GM18507 (cell line): ENCODE data around the gene FAM131B.
"Not testable (repeated sequence)": the region's sequence is repeated elsewhere in the genome, so short reads cannot be mapped to it uniquely, and the experiment has no call there.

Source experiments
- DNase-seq: peaks from one replicate; pipeline ENCODE4 v3.0.0; 2011; ENCODE audit warnings: low read depth; ENCODE audit not compliant: insufficient read length; ENCODE audit errors: extremely low spot score
- FAIRE-seq: peaks from 2 replicates; lab custom pipeline; 2011; peaks lifted over from hg19 to GRCh38; lab: Jason Lieb, UNC

FAM131B gene

GRCh38 chr7:143362131-143363015 lies at the start of gene FAM131B:
TSS of gene FAM131B (minus strand) at chr7:143362713. CDS start at chr7:143362603, 110 bp downstream.
- no peak for FAIRE-seq
- DNase-seq: no peak

- FAIRE-seq: no peak
- DNase-seq: no peak
Measured at GRCh38 chr7:143411976-143412708, 49.6 kb upstream of the FAM131B start.

- DNase-seq: no peak
- FAIRE-seq: no peak
Measured at GRCh38 chr7:143410521-143411004, 48.0 kb upstream of the FAM131B start.

- DNase-seq (peak; percentile 32), FAIRE-seq (no peak)
Measured at GRCh38 chr7:143408686-143409561, 46.4 kb upstream of the FAM131B start, which contains the start of gene EPHA1. TSS of gene EPHA1 (minus strand) at chr7:143408856. CDS start at chr7:143408805, 51 bp downstream.

GRCh38 chr7:143408252-143408685 lies 45.8 kb upstream of the FAM131B start:
- FAIRE-seq (no peak), DNase-seq (no peak)

- DNase-seq: no peak
- FAIRE-seq: no peak
Measured at GRCh38 chr7:143407287-143408251, 45.1 kb upstream of the FAM131B start.

- FAIRE-seq: no peak
Measured at GRCh38 chr7:143406002-143406357, 43.5 kb upstream of the FAM131B start.

GRCh38 chr7:143405173-143406001 lies 42.9 kb upstream of the FAM131B start:
- DNase-seq: no peak
- no peak for FAIRE-seq

More at GRCh38 chr7:143406002-143406357, 43.5 kb upstream of the FAM131B start:
- DNase-seq: no peak

GRCh38 chr7:143402233-143402632 lies 39.7 kb upstream of the FAM131B start:
- not testable (repeated sequence) for FAIRE-seq, DNase-seq

GRCh38 chr7:143401265-143401664 lies 38.8 kb upstream of the FAM131B start:
- FAIRE-seq: no peak
- DNase-seq: no peak

- FAIRE-seq: no peak
Measured at GRCh38 chr7:143399642-143400041, 37.1 kb upstream of the FAM131B start.

GRCh38 chr7:143399151-143399550 lies 36.6 kb upstream of the FAM131B start:
- DNase-seq (no peak), FAIRE-seq (no peak)

More at GRCh38 chr7:143399642-143400041, 37.1 kb upstream of the FAM131B start:
- DNase-seq: no peak

GRCh38 chr7:143398616-143399015 lies 36.1 kb upstream of the FAM131B start:
- DNase-seq (no peak), FAIRE-seq (no peak)

- no peak for FAIRE-seq
- no peak for DNase-seq
Measured at GRCh38 chr7:143397710-143398530, 35.4 kb upstream of the FAM131B start.

GRCh38 chr7:143396625-143397556 lies 34.4 kb upstream of the FAM131B start:
- FAIRE-seq (no peak), DNase-seq (no peak)

GRCh38 chr7:143396182-143396581 lies 33.7 kb upstream of the FAM131B start:
- DNase-seq (no peak), FAIRE-seq (no peak)
